ENCODE measurements around the gene PEPD. TPM values are rescaled to one million over a fixed set of nuclear protein-coding genes. Genes with fewer than 3 reads are reported as not detected.
"Not testable (repeated sequence)": the region's sequence is repeated elsewhere in the genome, so short reads cannot be mapped to it uniquely, and the experiment has no call there.

PEPD gene
- total RNA-seq (2014; rRNA removed; shearing (Covaris generic)), result 65.7 and 84.3 TPM in 2 replicates

- Histone ChIP-seq H3K27me3 (ENCODE audit: control insufficient read depth, insufficient read depth, low read length) (peaks cover 2% of the 10 kb centered on the region; the same call in 1 of the 2 replicates), H3K4me3 (ENCODE audit: insufficient read depth, low read depth, low read length) (peak within 1 kb of the TSS; percentile 88), H3K36me3 (replicated peaks; ENCODE audit: control insufficient read depth, insufficient read depth, low read length) (no peaks in the 10 kb centered on the region)
- DNase-seq, result peak; percentile 100
These were observed at the start of gene PEPD for GRCh38 chr19:33521480-33522370. TSS of gene PEPD (minus strand) at chr19:33521791. CDS start at chr19:33521760, 31 bp downstream.

GRCh38 chr19:33569821-33570220 lies 48.2 kb upstream of the PEPD start:
- Histone ChIP-seq H3K27me3 (ENCODE audit: control insufficient read depth, insufficient read depth, low read length) (no peaks in the 10 kb centered on the region), H3K4me3 (ENCODE audit: insufficient read depth, low read depth, low read length) (no peak overlapping the region), H3K36me3 (replicated peaks; ENCODE audit: control insufficient read depth, insufficient read depth, low read length) (no peaks in the 10 kb centered on the region)
- DNase-seq, result no peak

GRCh38 chr19:33568706-33569105 lies 47.1 kb upstream of the PEPD start:
- Histone ChIP-seq H3K4me3 (ENCODE audit: insufficient read depth, low read depth, low read length) (no peak overlapping the region), H3K27me3 (ENCODE audit: control insufficient read depth, insufficient read depth, low read length) (no peaks in the 10 kb centered on the region), H3K36me3 (replicated peaks; ENCODE audit: control insufficient read depth, insufficient read depth, low read length) (no peaks in the 10 kb centered on the region)
- DNase-seq, result no peak

GRCh38 chr19:33564836-33565338 lies 43.3 kb upstream of the PEPD start:
- Histone ChIP-seq H3K4me3 (ENCODE audit: insufficient read depth, low read depth, low read length) (no peak overlapping the region), H3K36me3 (replicated peaks; ENCODE audit: control insufficient read depth, insufficient read depth, low read length) (no peaks in the 10 kb centered on the region), H3K27me3 (ENCODE audit: control insufficient read depth, insufficient read depth, low read length) (no peaks in the 10 kb centered on the region)
- no peak for DNase-seq

GRCh38 chr19:33562636-33563035 lies 41.0 kb upstream of the PEPD start:
- Histone ChIP-seq H3K36me3 (replicated peaks; ENCODE audit: control insufficient read depth, insufficient read depth, low read length) (no peaks in the 10 kb centered on the region), H3K4me3 (ENCODE audit: insufficient read depth, low read depth, low read length) (no peak overlapping the region), H3K27me3 (ENCODE audit: control insufficient read depth, insufficient read depth, low read length) (no peaks in the 10 kb centered on the region)
- DNase-seq, result peak; percentile 35

GRCh38 chr19:33561666-33562065 lies 40.1 kb upstream of the PEPD start:
- H3K4me3 ChIP-seq (ENCODE audit: insufficient read depth, low read depth, low read length); DNase-seq; H3K27me3 ChIP-seq (ENCODE audit: control insufficient read depth, insufficient read depth, low read length); H3K36me3 ChIP-seq (replicated peaks; ENCODE audit: control insufficient read depth, insufficient read depth, low read length): not testable (repeated sequence)

- Histone ChIP-seq H3K36me3 (replicated peaks; ENCODE audit: control insufficient read depth, insufficient read depth, low read length) (no peaks in the 10 kb centered on the region), H3K4me3 (ENCODE audit: insufficient read depth, low read depth, low read length) (no peak overlapping the region), H3K27me3 (ENCODE audit: control insufficient read depth, insufficient read depth, low read length) (no peaks in the 10 kb centered on the region)
- DNase-seq, result no peak
These were observed 39.7 kb upstream of the PEPD start for GRCh38 chr19:33561261-33561660.

GRCh38 chr19:33559996-33560395 lies 38.4 kb upstream of the PEPD start:
- H3K4me3 ChIP-seq (ENCODE audit: insufficient read depth, low read depth, low read length), result no peak overlapping the region
- DNase-seq, result no peak
- H3K36me3 ChIP-seq (replicated peaks; ENCODE audit: control insufficient read depth, insufficient read depth, low read length), result no peaks in the 10 kb centered on the region
- H3K27me3 ChIP-seq (ENCODE audit: control insufficient read depth, insufficient read depth, low read length), result no peaks in the 10 kb centered on the region

GRCh38 chr19:33558856-33559255 lies 37.3 kb upstream of the PEPD start:
- Histone ChIP-seq H3K27me3 (ENCODE audit: control insufficient read depth, insufficient read depth, low read length) (no peaks in the 10 kb centered on the region), H3K4me3 (ENCODE audit: insufficient read depth, low read depth, low read length) (no peak overlapping the region), H3K36me3 (replicated peaks; ENCODE audit: control insufficient read depth, insufficient read depth, low read length) (no peaks in the 10 kb centered on the region)
- DNase-seq, result no peak

GRCh38 chr19:33558151-33558550 lies 36.6 kb upstream of the PEPD start:
- no peak overlapping the region for H3K4me3 ChIP-seq (ENCODE audit: insufficient read depth, low read depth, low read length)
- DNase-seq, result peak; percentile 13
- no peaks in the 10 kb centered on the region for H3K36me3 ChIP-seq (replicated peaks; ENCODE audit: control insufficient read depth, insufficient read depth, low read length)
- H3K27me3 ChIP-seq (ENCODE audit: control insufficient read depth, insufficient read depth, low read length), result no peaks in the 10 kb centered on the region

GRCh38 chr19:33557720-33558119 lies 36.1 kb upstream of the PEPD start:
- DNase-seq, result peak; percentile 8
- H3K36me3 ChIP-seq (replicated peaks; ENCODE audit: control insufficient read depth, insufficient read depth, low read length), result no peaks in the 10 kb centered on the region
- no peak overlapping the region for H3K4me3 ChIP-seq (ENCODE audit: insufficient read depth, low read depth, low read length)
- H3K27me3 ChIP-seq (ENCODE audit: control insufficient read depth, insufficient read depth, low read length), result no peaks in the 10 kb centered on the region

- Histone ChIP-seq H3K36me3 (replicated peaks; ENCODE audit: control insufficient read depth, insufficient read depth, low read length) (no peaks in the 10 kb centered on the region), H3K4me3 (ENCODE audit: insufficient read depth, low read depth, low read length) (no peak overlapping the region), H3K27me3 (ENCODE audit: control insufficient read depth, insufficient read depth, low read length) (no peaks in the 10 kb centered on the region)
- DNase-seq, result peak; percentile 7
These were observed 35.6 kb upstream of the PEPD start for GRCh38 chr19:33557196-33557595.

- Histone ChIP-seq H3K36me3 (replicated peaks; ENCODE audit: control insufficient read depth, insufficient read depth, low read length) (no peaks in the 10 kb centered on the region), H3K27me3 (ENCODE audit: control insufficient read depth, insufficient read depth, low read length) (no peaks in the 10 kb centered on the region), H3K4me3 (ENCODE audit: insufficient read depth, low read depth, low read length) (no peak overlapping the region)
- DNase-seq, result peak; percentile 10
These were observed 34.7 kb upstream of the PEPD start for GRCh38 chr19:33556261-33556660.

GRCh38 chr19:33555726-33556125 lies 34.1 kb upstream of the PEPD start:
- not testable (repeated sequence) for H3K27me3 ChIP-seq (ENCODE audit: control insufficient read depth, insufficient read depth, low read length); DNase-seq; H3K36me3 ChIP-seq (replicated peaks; ENCODE audit: control insufficient read depth, insufficient read depth, low read length); H3K4me3 ChIP-seq (ENCODE audit: insufficient read depth, low read depth, low read length)

- Histone ChIP-seq H3K27me3 (ENCODE audit: control insufficient read depth, insufficient read depth, low read length) (no peaks in the 10 kb centered on the region), H3K4me3 (ENCODE audit: insufficient read depth, low read depth, low read length) (no peak overlapping the region), H3K36me3 (replicated peaks; ENCODE audit: control insufficient read depth, insufficient read depth, low read length) (no peaks in the 10 kb centered on the region)
- no peak for DNase-seq
These were observed 33.2 kb upstream of the PEPD start for GRCh38 chr19:33554821-33555220.

Measured in H7 (cell line).